HG03575 (cell line): Measurements from ENCODE around the gene TMUB1.

Source experiments
- ATAC-seq: cut with Tn5 transposase; IDR thresholded peaks from one replicate; pipeline ENCODE4 v1.9.1; 2021; ENCODE audit not compliant: unreplicated experiment, insufficient number of reproducible peaks, low FRiP score; ENCODE audit errors: extremely low read depth

Gene TMUB1

GRCh38 chr7:151109094-151110048, 26.1 kb upstream of the TMUB1 start:
- no peak for ATAC-seq

- no peak for ATAC-seq
Observed at GRCh38 chr7:151107882-151108281, 24.6 kb upstream of the TMUB1 start.

GRCh38 chr7:151104411-151105235, 21.3 kb upstream of the TMUB1 start:
- ATAC-seq = no peak

- ATAC-seq = no peak
Observed at GRCh38 chr7:151103973-151104372, 20.7 kb upstream of the TMUB1 start.

- ATAC-seq = no peak
Observed at GRCh38 chr7:151102991-151103390, 19.7 kb upstream of the TMUB1 start.

- no peak for ATAC-seq
Observed at GRCh38 chr7:151101621-151102396, 18.5 kb upstream of the TMUB1 start.

GRCh38 chr7:151100921-151101320, 17.6 kb upstream of the TMUB1 start:
- ATAC-seq = no peak

GRCh38 chr7:151099486-151100211, 16.4 kb upstream of the TMUB1 start:
- ATAC-seq = no peak

GRCh38 chr7:151095828-151096475, 12.7 kb upstream of the TMUB1 start:
- ATAC-seq = no peak

GRCh38 chr7:151095123-151095797, 12.0 kb upstream of the TMUB1 start:
- ATAC-seq = no peak

- no peak for ATAC-seq
Observed at GRCh38 chr7:151094675-151095074, 11.4 kb upstream of the TMUB1 start.

- ATAC-seq = no peak
Observed at GRCh38 chr7:151093748-151094147, 10.5 kb upstream of the TMUB1 start.

GRCh38 chr7:151091988-151092387, 8.7 kb upstream of the TMUB1 start:
- ATAC-seq = no peak

GRCh38 chr7:151091431-151091830, 8.1 kb upstream of the TMUB1 start:
- ATAC-seq = no peak

- ATAC-seq = no peak
Observed at GRCh38 chr7:151091003-151091402, 7.7 kb upstream of the TMUB1 start.

- ATAC-seq = no peak
Observed at GRCh38 chr7:151089893-151090730, 6.8 kb upstream of the TMUB1 start.
